GM18867 (cell line): ENCODE measurements around the gene FARP1.

Source experiments
- ATAC-seq: cut with Tn5 transposase; IDR thresholded peaks from one replicate; pipeline ENCODE4 v1.9.1; 2021; ENCODE audit warnings: mild to moderate bottlenecking, moderate library complexity; ENCODE audit not compliant: unreplicated experiment

The FARP1 gene

DNA sequence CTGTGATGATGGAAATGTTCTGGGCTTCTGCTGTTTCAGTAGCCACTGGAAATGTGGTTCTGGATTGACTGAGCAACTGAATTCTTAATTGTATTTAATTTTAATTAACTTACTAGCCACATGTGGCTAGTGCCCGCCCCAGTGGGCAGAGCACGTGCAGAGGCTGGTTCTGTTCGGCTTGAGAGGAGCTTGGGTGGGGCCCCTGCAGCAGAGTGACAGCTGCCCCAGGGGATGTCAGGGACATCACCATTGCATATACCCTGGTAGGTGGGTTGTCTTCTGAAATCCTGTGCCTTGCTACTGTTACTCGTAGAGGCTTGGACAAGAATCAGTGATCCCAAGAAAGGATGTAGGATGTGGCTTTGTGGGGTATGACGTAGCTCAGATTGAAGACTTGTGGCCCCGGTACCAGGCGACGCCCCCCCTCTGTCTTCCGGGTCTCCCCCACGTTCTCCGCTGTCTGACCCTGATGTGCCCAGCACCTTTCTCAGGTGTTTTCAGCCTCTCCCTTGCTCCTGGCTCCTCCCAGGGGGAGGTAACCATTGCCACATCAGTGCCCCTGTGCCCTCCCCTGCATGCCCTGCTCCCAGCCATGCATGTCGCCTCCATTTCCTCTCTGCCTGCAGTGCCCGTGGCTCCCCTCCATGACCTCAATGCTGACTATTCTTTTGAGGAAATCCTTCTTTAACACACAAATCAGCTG lies 136.7 kb downstream of the FARP1 start:
- ATAC-seq, result no peak

DNA sequence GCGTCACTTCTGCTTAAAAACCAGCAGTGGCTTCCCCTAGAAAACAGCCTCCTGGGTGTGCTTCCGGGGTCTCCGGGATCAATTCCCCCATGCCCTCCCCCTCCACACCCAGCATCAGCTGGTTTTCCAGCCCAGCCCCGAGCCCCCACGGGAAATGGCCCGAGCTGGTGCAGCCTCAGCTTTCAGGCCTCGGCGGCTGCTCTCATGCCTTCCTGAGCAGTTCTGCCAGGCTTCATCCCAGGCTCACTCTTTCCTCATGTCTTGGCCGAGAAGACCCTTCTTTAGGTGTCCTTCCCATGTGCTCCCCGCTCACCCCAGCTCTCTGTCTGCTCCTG lies 137.2 kb downstream of the FARP1 start:
- ATAC-seq, result no peak

DNA sequence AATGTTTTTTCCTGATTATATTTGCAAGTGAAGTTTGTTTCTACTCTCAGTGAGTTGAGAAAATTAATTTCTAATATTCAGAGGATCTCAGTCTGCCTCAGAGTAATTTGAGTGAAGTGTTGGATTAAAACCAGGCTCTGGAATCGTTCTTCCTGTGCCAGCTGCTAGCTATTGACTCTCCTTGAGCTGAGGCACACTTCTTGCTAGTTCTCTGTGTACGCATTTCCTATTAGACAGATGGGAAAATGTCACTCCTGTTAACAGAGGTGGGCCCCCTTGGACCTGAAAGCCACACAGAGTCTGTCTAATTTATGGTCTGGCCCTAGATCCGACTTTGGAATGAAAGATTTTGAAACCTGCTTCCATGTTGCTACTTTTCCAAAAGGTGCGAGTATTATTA lies 141.8 kb downstream of the FARP1 start:
- ATAC-seq, result no peak

DNA sequence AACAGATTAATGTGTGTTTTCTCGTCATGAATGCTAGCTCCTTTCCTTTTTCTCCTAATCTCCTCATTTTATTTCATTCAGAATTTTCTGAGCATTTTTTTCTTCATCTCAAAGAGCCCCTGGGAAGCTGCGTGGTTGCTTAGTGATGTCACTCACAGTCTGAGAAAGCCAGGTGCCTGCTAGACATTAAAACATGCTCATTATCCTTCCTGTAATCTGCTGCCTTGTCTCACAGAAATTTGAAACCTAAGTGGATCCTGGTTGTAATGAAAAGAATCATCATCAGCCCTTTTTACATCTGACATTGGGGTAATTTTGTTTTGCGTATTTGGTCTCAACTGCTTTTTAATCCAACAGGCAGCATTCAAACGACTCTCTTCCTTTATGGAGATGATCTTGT lies 142.4 kb downstream of the FARP1 start:
- no peak for ATAC-seq

DNA sequence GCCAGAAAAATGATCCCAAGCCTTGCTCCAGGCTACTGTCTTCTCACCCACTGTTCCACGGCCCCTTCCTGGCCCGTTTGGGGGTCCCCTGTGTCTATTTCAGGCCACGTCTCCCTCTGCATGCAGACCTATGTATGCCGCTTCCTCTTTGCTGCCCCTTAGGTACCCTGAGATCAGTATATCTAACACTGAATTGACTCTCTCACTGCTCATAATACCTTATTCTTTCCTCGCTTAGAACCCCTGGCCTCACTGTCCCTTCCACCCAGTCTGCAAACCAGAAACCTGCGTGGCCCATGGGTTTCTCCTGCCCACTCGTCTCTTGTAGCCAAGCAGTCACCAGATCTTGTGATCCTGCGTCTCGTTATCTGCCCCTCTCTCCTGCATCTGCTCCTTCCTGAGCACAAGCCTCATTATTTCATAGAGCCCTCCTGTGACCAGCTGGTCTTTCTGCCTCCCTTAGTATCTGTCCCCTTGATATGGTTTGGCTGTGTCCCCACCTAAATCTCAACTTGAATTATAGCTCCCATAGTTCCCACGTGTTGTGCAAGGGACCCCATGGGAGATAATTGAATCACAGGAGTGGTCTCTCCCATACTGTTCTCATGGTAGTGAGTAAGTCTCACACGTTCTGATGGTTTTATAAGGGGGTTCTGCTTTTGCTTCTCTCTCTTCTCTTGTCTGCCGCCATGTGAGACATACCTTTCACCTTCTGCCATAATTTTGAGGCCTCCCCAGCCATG lies 143.1 kb downstream of the FARP1 start:
- ATAC-seq, result no peak

DNA sequence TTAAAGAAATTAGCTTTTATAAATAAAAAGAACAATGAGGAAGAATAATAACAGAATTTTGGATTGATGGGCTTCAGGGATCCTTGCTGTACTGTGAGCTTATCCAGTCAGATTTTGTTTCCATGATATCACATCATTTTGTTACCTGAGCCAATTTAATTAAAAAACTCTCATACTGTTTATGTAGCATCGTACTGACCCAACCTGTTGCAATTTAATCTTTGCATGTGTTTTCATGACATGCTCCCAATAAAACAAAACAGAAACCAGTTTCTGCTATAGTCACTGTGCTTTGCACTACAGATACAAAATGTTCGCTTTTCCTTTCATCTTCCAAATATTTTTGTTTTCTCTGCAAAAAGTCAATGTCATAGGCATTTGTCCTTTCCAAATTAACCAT lies 143.9 kb downstream of the FARP1 start:
- ATAC-seq, result no peak

DNA sequence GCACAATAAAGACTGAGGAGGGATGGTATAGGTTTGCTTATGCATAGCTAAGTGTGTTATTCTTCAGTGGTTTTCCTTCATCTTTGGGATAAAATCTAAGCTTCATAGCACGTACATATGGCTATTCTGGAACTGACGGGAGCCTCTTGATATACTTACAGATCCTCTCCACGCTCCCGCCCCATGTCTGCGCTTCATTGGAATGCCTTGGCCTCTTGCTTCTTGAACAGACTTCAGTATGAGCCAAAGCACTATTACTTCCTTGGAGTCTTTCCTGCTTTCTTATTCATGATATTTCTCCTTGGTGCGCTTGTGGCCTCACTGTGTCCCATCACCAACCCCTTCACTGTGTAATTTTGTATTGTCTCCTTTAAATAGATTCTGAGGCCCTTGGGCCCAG lies 145.3 kb downstream of the FARP1 start:
- ATAC-seq, result no peak

DNA sequence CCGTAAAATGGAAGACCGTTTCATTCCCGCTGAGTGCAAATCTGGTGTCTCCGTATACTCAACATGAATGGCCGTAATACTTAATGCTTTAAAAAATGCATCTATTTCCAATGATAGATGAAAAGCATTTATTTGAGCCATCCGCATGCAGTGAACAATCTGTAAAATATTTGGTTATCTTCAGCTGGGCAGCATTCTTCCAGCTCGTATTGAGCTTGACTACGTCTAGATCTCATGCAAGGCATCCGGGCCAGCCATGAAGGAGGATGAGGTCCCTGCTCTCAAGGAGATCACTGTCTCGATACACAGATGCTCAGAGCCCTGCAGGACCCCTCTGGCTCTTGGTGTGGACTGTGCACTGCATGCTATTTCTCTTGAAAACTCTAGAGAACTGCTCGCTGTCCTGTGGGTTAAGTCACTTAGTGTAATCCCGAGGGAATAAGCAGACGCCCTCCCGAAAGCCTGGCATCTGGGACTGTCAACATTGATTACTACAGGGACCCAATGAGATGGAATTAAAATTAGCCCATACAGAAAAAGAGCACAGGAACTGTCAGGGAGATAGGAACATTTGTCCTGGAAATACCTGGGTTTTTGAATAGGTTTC lies 146.5 kb downstream of the FARP1 start:
- no peak for ATAC-seq

DNA sequence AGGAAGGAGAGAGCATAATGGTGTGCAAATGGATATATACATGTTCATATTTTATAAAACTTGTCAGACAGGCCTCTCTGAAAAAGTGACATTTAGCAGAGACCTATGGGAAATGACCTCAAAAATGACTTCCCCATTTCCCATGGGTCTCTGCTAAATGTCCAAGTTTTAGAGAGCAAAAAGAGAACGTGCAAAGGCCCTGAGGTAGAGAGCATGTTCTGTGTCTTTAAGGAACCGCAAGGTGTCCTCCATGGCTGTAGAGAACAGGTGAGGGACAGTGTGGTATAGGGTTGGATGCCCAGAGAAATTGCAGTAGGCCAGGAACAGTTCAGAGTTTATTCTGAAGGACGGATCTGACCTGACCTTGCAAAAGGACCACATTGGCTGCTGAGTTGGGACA lies 147.4 kb downstream of the FARP1 start:
- ATAC-seq, result no peak

DNA sequence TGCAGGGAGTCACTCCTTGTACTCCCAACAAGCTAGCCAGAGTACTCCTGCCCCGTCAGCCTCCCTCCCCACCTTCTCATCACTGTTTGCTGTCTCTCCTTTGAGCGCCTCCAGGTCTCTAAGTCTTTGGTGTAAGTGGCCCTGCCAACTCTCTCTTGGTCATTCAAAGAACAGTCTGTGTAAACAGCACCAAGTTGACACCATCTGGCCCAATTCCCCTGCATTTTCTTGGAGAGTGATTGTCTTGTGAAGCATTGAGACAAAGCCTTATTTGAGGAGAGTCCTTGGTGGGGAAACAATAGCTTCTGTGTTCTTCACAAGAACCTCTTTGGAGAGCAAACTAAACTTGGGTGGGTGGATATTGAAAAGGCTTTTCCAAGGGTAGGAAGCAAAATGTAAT lies 148.8 kb downstream of the FARP1 start:
- ATAC-seq, result no peak

DNA sequence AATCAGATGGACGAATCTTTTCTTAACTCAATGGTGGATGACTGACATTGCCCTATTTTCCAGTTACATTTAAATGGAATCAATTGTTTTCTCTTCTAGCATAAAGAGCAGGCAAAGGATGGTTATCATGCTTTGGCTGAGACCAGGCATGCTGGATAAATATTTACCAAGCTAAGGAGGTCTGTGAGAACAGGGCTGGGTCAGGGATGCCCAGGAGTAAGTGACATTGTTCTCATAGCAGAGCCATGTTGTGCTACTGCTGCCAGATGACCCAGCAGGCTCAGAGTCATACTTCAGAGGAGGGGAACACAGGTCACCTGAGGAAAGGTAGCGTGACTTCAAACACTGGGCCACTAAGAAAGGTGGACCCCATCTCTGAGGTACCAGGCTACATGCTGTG lies 150.2 kb downstream of the FARP1 start:
- ATAC-seq, result no peak

DNA sequence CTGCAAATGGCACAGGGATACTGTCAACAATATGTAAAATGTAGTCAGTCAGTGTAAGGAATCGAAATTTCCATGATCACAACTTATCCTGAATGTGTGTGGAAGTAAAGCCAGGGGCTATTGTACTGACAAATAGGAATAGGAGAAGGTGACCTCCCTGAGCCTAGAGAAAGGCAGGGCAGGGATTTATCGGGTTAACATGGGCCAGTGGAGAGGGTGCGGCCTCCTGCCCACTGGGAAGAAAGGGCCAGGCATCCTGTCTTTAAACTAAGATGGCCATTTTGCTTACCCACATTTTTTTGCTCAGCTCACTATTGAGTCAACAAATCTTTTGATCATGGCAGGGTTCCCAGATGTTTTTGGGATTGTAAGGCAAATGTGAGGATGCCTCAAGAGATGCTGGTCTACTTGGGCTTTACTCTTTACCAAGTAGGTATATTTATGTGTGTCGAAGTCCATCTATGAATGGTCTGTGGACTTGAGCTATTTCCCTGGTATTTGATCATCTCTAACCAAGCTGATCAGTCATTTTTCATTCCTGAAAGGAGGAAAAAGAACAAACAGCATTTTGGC lies 150.8 kb downstream of the FARP1 start:
- no peak for ATAC-seq

DNA sequence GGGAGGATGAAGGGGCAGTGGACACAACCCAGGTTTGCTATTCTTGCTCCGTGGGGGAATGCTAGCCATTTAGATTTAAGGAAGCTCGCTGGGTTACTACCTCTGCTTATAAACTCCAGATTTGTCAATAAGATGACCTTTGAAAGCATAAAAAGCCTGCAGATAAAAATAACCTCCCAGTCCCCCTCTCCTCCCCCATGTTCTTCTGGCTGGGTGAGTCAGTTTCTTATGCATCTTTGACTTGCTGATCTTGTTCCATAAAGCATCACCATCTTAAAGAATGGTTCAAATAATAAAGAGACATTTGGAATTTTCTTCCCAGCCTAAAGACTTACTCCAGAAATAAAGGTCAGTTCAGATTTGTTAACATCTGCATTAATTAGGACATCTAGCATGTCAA lies 152.5 kb downstream of the FARP1 start:
- ATAC-seq, result no peak

DNA sequence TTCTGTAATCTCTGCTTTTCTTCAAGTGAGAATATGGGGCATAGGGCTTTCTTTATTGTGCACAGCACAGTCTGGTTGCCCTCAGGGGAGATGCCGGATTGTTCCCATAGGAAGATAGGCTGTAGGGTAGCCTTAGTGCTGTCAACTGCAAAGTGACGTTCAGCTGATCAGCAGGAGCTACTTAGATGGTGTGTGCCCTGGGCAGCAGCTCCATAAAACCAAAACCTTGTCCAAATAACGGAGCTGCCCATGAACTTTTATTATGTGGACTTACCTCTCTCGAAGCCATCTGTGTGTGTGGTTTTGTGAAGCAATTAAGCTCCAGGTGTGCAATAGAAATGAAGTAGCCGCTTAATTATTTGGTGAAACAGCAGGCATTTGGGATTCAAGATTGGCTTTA lies 154.2 kb downstream of the FARP1 start:
- ATAC-seq, result no peak

DNA sequence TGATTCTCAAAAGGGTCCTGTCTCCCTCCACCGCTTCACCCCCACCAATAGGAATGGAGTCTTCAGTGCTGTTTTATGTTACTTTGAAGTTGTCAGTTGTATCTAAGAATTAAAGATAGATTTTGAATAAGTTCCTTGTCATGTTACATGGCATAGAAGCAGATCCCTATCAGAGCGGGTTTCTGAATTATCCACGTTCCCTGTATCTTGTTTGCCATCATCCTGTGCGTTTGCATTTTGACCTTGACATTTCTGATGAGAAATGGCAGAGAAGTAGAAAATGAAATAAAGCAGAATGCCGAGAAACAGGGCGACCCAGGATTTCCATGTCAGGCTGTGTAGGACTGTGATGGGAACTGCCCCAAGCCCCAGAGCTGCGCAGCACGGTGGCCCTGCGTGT lies 154.9 kb downstream of the FARP1 start:
- no peak for ATAC-seq

DNA sequence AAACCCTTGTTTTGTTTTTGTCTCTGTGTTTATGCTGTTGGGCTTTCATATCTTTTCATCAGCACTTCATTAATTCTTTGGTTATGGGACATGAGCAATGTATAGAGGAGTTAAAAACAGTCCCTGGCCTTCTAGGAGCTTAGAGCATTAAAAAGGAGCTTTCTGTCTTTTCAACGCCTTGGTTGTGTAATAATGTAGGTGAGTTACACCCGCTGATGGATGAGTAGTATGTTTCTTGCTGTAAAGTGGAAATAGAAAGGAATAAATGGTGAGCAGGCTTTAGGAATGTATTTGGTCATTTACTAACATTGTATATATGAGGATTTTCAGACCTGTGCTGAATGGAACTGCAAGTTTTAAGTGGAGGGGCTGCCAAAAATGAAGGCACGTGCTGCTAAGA lies 155.7 kb downstream of the FARP1 start:
- ATAC-seq, result no peak

DNA sequence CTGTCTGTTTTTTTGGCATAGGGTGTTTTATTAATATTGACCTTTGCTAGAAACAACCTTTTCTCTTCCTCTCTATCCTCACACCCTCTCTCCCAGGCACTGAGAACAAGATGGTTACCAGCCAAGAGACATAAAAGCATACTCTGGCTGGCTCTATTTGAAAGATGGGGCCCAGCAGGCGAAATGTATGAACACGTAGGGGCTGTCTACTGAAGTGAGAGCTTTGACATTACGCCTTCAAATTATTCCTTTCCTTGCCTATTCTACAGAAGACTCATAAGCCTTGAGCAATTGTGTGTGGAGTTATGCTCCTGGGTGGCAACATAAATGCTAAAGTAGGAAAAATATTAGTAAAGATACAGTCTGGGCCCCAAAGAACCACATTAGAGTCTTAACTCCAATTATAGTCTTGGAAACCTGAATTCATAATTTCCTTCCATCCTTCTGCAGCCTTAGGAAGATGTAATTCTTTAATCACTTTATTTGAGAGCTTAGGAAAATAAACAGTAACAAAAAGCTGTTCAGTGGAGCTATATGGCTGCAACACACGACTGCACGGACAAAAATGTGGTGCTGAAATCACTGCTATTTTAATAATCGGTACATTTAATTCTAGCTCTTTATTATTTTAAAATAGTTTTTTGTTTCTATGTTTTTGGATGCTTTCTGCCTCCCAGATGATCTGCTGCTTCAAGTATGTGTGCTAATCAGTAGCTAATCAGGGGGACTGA lies 156.5 kb downstream of the FARP1 start:
- no peak for ATAC-seq

DNA sequence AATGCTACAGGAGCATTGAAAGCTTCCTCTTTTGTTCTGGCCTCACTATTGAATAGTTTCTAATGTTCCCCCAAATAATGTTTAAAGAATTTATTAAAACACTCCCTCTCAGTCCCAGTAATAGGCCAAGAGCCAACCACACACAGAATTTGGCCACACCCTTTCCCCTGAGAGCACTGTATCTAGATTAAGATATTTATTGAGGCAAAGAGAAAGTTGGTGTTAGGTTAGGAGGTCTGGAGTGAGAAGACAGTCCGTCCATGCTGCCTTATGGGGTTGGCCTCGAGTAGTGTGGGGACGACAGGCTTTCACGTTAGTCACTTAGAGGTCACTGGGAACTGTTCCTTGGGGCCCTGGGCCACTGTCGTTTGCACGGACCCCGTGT lies 157.1 kb downstream of the FARP1 start:
- ATAC-seq, result no peak

DNA sequence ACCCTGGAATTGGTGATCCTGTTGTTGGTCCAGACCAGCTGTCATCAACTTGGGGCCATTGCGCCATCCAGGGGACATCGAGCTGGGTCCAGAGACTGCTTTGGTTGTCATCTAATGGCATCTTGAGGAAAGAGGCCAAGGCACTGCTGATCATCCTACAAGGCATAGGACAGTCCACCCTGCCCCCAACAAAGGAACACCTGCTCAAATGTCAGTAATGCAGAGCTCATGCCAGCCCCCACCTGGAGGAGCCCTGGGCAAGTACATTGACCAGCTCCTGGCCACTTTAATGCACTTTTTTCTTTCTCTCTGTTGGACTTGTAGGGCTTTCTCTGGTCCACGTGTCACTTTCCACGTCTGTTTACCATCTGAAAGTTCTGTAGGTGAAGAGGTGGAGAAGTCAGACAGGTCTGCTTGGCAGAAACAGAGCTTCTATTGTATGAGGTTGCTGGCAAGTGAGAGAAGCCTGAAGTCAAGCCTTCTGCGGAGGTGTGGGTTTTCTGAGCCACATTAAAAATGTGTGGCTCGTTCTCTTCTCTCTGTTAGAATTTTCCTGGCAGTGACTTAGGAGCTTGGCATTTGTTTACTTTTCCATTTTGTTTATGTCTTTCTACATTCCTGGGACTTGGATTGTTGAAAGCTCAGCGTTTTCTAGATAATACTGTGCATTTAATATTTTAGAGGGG lies 158.2 kb downstream of the FARP1 start:
- ATAC-seq, result no peak

DNA sequence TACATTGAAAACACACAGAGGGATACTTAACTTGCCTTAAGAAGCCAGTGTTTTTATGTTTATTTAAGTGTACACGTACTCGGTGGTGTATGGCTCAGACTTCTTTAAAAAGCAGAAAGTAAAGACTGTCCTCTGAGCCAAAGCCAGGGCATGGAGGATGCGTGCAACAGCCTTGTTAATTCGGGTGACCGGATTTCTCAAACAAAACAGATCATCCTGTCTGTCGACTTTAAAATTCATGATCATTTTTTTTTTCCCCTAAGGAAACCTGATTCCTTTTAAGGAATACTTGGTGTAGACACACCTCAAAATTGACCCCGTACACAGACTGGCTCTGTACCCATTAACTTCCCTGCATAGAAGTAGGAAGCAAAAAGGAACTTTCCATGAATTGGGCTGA lies 158.8 kb downstream of the FARP1 start:
- ATAC-seq, result no peak

DNA sequence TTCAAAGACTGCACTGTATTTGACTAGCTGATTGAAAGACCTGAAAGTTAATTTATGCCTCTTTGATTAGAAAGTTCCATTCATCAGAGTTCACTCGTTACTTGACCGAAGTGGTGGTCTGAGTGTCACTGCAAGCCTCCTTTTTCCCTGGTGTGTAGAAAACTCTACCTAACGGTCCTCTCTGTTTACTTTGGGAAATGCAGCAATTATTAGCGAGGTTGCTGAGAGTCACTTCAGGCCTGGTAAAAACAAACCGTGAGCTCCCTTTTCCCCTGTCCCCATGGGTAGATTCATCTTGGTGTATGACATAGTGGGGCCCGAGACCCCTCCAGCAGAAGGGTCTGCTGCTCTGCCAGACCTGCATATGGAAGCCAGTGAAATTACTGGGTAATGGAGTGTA lies 161.0 kb downstream of the FARP1 start:
- ATAC-seq, result no peak
